Skeletal muscle satellite cell (primary cell): ENCODE results near the gene CRYBB3. TPM values are rescaled to one million over a fixed set of nuclear protein-coding genes. Genes with fewer than 3 reads are reported as not detected.

Experiments
- H3K27me3 ChIP-seq: 2 replicates; pipeline ENCODE4 v1.7.0; 2013; ENCODE audit warnings: low read length; ENCODE audit not compliant: control insufficient read depth, insufficient read depth
- H3K36me3 ChIP-seq: 2 replicates; pipeline ENCODE4 v1.7.0; 2013; ENCODE audit warnings: mild to moderate bottlenecking, control low read depth, low read length; ENCODE audit not compliant: insufficient read depth
- H3K4me1 ChIP-seq: 2 replicates; pipeline ENCODE4 v1.7.0; 2013; ENCODE audit warnings: low read length; ENCODE audit not compliant: control insufficient read depth, insufficient read depth
- H3K4me2 ChIP-seq: 2 replicates; pipeline ENCODE4 v1.7.0; 2013; ENCODE audit warnings: mild to moderate bottlenecking, low read length
- H3K4me3 ChIP-seq: 2 replicates; pipeline ENCODE4 v1.7.0; 2013; ENCODE audit warnings: low read length
- H3K9ac ChIP-seq: 2 replicates; pipeline ENCODE4 v1.7.0; 2013; ENCODE audit warnings: mild to moderate bottlenecking, low read depth, low read length, moderate library complexity
- H3K9me3 ChIP-seq: replicated peaks from 2 replicates; pipeline ENCODE4 v1.7.0; 2013; ENCODE audit warnings: mild to moderate bottlenecking, control low read depth, low read length
- total RNA-seq: library from RNA; depleted of rRNA; stranded (reverse); fragments of >200 nt; gene quantifications from 2 replicates; pipeline ENCODE4 v1.2.3, GENCODE V29; 2012; rRNA removed

Gene CRYBB3
- not detected in 2 replicates for total RNA-seq

- no peak within 1 kb of the TSS for H3K4me2 ChIP-seq
- H3K4me3 ChIP-seq = no peak within 1 kb of the TSS
- H3K36me3 ChIP-seq = no peaks in the 10 kb centered on the region
- H3K9ac ChIP-seq = no peak within 1 kb of the TSS
- H3K4me1 ChIP-seq = no peaks in the 10 kb centered on the region
- H3K9me3 ChIP-seq = no peaks in the 10 kb centered on the region
- H3K27me3 ChIP-seq = no peaks in the 10 kb centered on the region
Observed at GRCh38 chr22:25199731-25200520, at the start of gene CRYBB3. TSS of gene CRYBB3 (plus strand) at chr22:25199858. CDS start at chr22:25201397, 1,539 bp downstream.

- Histone ChIP-seq H3K9ac (no peak overlapping the region), H3K27me3 (no peaks in the 10 kb centered on the region), H3K4me3 (no peak overlapping the region), H3K9me3 (no peaks in the 10 kb centered on the region), H3K36me3 (no peaks in the 10 kb centered on the region), H3K4me2 (no peak overlapping the region), H3K4me1 (peaks cover 13% of the 10 kb centered on the region)
Observed at GRCh38 chr22:25153961-25154666, 45.5 kb upstream of the CRYBB3 start.

GRCh38 chr22:25154667-25154999, 45.0 kb upstream of the CRYBB3 start:
- H3K9me3 ChIP-seq = no peaks in the 10 kb centered on the region
- H3K9ac ChIP-seq = no peak overlapping the region
- H3K4me3 ChIP-seq = no peak overlapping the region
- no peak overlapping the region for H3K4me2 ChIP-seq
- H3K4me1 ChIP-seq = peaks cover 13% of the 10 kb centered on the region
- no peaks in the 10 kb centered on the region for H3K27me3 ChIP-seq
- no peaks in the 10 kb centered on the region for H3K36me3 ChIP-seq

- Histone ChIP-seq H3K4me2 (no peak overlapping the region), H3K9me3 (no peaks in the 10 kb centered on the region), H3K4me3 (no peak overlapping the region), H3K27me3 (no peaks in the 10 kb centered on the region), H3K36me3 (no peaks in the 10 kb centered on the region), H3K9ac (no peak overlapping the region), H3K4me1 (peaks cover 13% of the 10 kb centered on the region)
Observed at GRCh38 chr22:25156736-25157135, 42.9 kb upstream of the CRYBB3 start.

GRCh38 chr22:25159028-25159427, 40.6 kb upstream of the CRYBB3 start:
- peaks cover 11% of the 10 kb centered on the region for H3K4me1 ChIP-seq

GRCh38 chr22:25160120-25160996, 39.3 kb upstream of the CRYBB3 start:
- no peaks in the 10 kb centered on the region for H3K9me3 ChIP-seq
- no peak overlapping the region for H3K4me3 ChIP-seq
- H3K27me3 ChIP-seq = peaks cover 3% of the 10 kb centered on the region
- no peak overlapping the region for H3K9ac ChIP-seq
- no peak overlapping the region for H3K4me2 ChIP-seq
- H3K36me3 ChIP-seq = no peaks in the 10 kb centered on the region
- H3K4me1 ChIP-seq = peaks cover 3% of the 10 kb centered on the region

More at GRCh38 chr22:25159028-25159427, 40.6 kb upstream of the CRYBB3 start:
- H3K9me3 ChIP-seq = no peaks in the 10 kb centered on the region
- H3K9ac ChIP-seq = no peak overlapping the region
- no peak overlapping the region for H3K4me2 ChIP-seq
- no peaks in the 10 kb centered on the region for H3K36me3 ChIP-seq
- H3K4me3 ChIP-seq = no peak overlapping the region
- no peaks in the 10 kb centered on the region for H3K27me3 ChIP-seq

GRCh38 chr22:25161017-25161915, 38.4 kb upstream of the CRYBB3 start:
- Histone ChIP-seq H3K4me3 (no peak overlapping the region), H3K9ac (no peak overlapping the region)

GRCh38 chr22:25161916-25162530, 37.6 kb upstream of the CRYBB3 start:
- H3K9me3 ChIP-seq = no peaks in the 10 kb centered on the region
- no peak overlapping the region for H3K9ac ChIP-seq
- H3K4me2 ChIP-seq = no peak overlapping the region
- no peaks in the 10 kb centered on the region for H3K36me3 ChIP-seq
- H3K4me1 ChIP-seq = peaks cover 3% of the 10 kb centered on the region
- H3K4me3 ChIP-seq = no peak overlapping the region
- H3K27me3 ChIP-seq = peaks cover 3% of the 10 kb centered on the region

More at GRCh38 chr22:25161017-25161915, 38.4 kb upstream of the CRYBB3 start:
- no peaks in the 10 kb centered on the region for H3K36me3 ChIP-seq
- H3K4me1 ChIP-seq = peaks cover 3% of the 10 kb centered on the region
- H3K27me3 ChIP-seq = peaks cover 3% of the 10 kb centered on the region
- no peaks in the 10 kb centered on the region for H3K9me3 ChIP-seq
- H3K4me2 ChIP-seq = no peak overlapping the region

GRCh38 chr22:25162561-25162960, 37.1 kb upstream of the CRYBB3 start:
- Histone ChIP-seq H3K36me3 (no peaks in the 10 kb centered on the region), H3K27me3 (peaks cover 3% of the 10 kb centered on the region), H3K9ac (no peak overlapping the region), H3K9me3 (no peaks in the 10 kb centered on the region), H3K4me3 (no peak overlapping the region), H3K4me2 (no peak overlapping the region), H3K4me1 (peaks cover 3% of the 10 kb centered on the region)

- no peak overlapping the region for H3K9ac ChIP-seq
- no peaks in the 10 kb centered on the region for H3K9me3 ChIP-seq
- peaks cover 3% of the 10 kb centered on the region for H3K27me3 ChIP-seq
- no peaks in the 10 kb centered on the region for H3K4me1 ChIP-seq
- H3K4me2 ChIP-seq = no peak overlapping the region
- no peaks in the 10 kb centered on the region for H3K36me3 ChIP-seq
- no peak overlapping the region for H3K4me3 ChIP-seq
Observed at GRCh38 chr22:25165785-25166184, 33.9 kb upstream of the CRYBB3 start.
